Skeletal muscle satellite cell (primary cell): ENCODE data around the gene WSB2.
A peak's percentile ranks its signal among the peaks of the same experiment; 100 is the strongest.
"Not testable (repeated sequence)": the region's sequence is repeated elsewhere in the genome, so short reads cannot be mapped to it uniquely, and the experiment has no call there.

ENCODE experiments used
- H3K27me3 ChIP-seq: 2 replicates; pipeline ENCODE4 v1.7.0; 2013; ENCODE audit warnings: low read length; ENCODE audit not compliant: control insufficient read depth, insufficient read depth
- H3K36me3 ChIP-seq: 2 replicates; pipeline ENCODE4 v1.7.0; 2013; ENCODE audit warnings: mild to moderate bottlenecking, control low read depth, low read length; ENCODE audit not compliant: insufficient read depth
- H3K4me1 ChIP-seq: 2 replicates; pipeline ENCODE4 v1.7.0; 2013; ENCODE audit warnings: low read length; ENCODE audit not compliant: control insufficient read depth, insufficient read depth
- H3K4me2 ChIP-seq: 2 replicates; pipeline ENCODE4 v1.7.0; 2013; ENCODE audit warnings: mild to moderate bottlenecking, low read length
- H3K4me3 ChIP-seq: 2 replicates; pipeline ENCODE4 v1.7.0; 2013; ENCODE audit warnings: low read length
- H3K9ac ChIP-seq: 2 replicates; pipeline ENCODE4 v1.7.0; 2013; ENCODE audit warnings: mild to moderate bottlenecking, low read depth, low read length, moderate library complexity
- H3K9me3 ChIP-seq: replicated peaks from 2 replicates; pipeline ENCODE4 v1.7.0; 2013; ENCODE audit warnings: mild to moderate bottlenecking, control low read depth, low read length

The WSB2 gene

DNA sequence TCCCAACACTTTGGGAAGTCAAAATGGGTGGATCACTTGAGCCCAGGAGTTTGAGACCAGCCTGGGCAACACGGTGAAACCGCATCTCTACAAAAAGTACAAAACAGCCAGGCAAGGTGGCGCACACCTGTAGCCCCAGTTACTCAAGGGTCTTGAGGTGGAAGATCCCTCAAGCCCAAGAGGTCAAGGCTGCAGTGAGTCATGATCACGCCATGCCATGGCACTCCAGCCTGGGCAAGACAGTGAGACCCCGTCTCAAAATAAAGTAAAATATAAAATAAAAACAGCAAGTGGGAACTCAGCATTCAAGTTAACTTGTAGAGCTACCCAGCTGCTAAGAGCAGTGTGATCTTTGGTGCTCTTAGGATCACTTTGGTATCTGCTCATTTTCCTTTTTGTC, 31.8 kb downstream of the WSB2 start:
- no peak overlapping the region for H3K9ac ChIP-seq
- no peak overlapping the region for H3K4me3 ChIP-seq
- H3K4me2 ChIP-seq, result no peak overlapping the region
- no peaks in the 10 kb centered on the region for H3K9me3 ChIP-seq
- H3K4me1 ChIP-seq, result peaks cover 8% of the 10 kb centered on the region
- no peaks in the 10 kb centered on the region for H3K27me3 ChIP-seq
- H3K36me3 ChIP-seq, result peaks cover 71% of the 10 kb centered on the region

DNA sequence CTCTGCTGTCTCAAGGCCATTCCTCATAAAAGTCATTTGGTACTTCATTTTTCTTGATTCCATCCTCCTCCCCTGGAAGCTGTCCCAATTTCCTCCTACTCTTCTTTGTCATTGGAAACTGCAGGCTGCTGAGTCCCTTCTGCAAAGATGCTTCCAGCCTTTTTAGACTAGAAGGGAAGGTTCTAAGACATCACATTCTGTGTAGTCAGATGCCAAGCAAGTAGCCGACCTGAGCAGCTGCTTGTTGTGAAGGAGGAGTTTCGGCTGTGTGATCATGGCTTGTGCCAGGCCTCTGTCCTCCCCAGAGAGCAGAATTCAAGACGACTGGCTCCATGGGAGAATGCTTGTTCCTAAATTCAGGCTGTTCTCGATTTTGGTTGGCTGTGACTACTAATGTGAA, 35.8 kb downstream of the WSB2 start:
- Histone ChIP-seq H3K4me3 (no peak overlapping the region), H3K9me3 (no peaks in the 10 kb centered on the region), H3K9ac (no peak overlapping the region), H3K27me3 (no peaks in the 10 kb centered on the region), H3K4me1 (no peaks in the 10 kb centered on the region), H3K4me2 (no peak overlapping the region), H3K36me3 (peaks cover 32% of the 10 kb centered on the region)

DNA sequence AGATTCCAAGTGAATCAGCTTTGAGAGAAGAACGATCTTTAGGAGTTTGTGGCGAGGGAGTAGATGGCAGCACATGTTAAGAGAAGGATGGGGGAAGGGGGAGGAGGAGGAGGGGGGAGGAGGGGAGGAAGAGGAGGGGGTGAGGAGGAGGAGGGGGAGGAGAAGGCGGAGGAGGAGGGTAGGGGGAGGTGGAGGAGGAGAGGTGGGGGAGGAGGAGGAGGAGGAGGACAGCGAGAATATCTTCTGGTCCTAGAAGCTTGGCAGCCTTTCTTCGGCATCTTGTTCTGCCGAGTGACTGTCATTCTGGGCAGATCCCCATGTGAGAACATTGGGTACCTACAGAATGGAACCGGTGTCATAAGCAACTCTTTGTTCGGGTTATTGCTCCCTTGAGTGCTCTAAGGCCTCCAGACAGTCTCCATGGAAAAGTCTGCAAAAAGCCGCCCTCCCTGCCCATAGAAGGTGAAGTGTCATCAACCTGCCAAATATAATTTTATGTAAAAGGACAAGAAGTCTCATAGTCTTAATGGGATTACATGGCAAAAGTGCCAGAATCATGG, 37.6 kb downstream of the WSB2 start:
- Histone ChIP-seq H3K9ac (no peak overlapping the region), H3K27me3 (no peaks in the 10 kb centered on the region), H3K4me1 (no peaks in the 10 kb centered on the region), H3K36me3 (peaks cover 20% of the 10 kb centered on the region), H3K4me2 (no peak overlapping the region), H3K9me3 (no peaks in the 10 kb centered on the region), H3K4me3 (no peak overlapping the region)

GRCh38 chr12:118022728-118023109, 38.3 kb downstream of the WSB2 start:
- Histone ChIP-seq H3K4me1 (no peaks in the 10 kb centered on the region), H3K36me3 (peaks cover 16% of the 10 kb centered on the region), H3K9me3 (no peaks in the 10 kb centered on the region), H3K9ac (no peak overlapping the region), H3K4me3 (no peak overlapping the region), H3K27me3 (no peaks in the 10 kb centered on the region), H3K4me2 (no peak overlapping the region)

GRCh38 chr12:118022097-118022727, 38.8 kb downstream of the WSB2 start:
- H3K4me1 ChIP-seq, H3K4me2 ChIP-seq, H3K27me3 ChIP-seq, H3K9ac ChIP-seq, H3K9me3 ChIP-seq, H3K4me3 ChIP-seq: not testable (repeated sequence)
- H3K36me3 ChIP-seq, result peaks cover 16% of the 10 kb centered on the region

DNA sequence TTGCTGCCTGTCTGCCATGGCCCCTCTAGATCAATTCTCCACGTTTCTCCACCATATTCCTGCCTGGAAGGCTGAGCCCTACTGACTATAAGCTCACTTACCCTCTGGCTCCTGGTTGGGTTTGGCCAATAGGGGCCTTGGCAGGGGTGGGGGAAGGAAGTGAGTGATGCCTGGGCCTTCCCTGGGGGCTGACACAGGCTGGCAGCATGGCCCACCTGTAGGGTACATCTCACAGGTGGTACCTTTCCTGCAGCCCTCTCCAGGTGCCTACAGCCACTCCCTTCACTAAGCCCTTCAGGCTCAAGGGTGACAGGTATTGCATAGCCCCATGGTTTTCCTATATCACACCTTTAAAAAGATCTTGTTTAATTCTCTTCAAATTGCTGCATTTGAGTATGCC, 40.9 kb downstream of the WSB2 start:
- Histone ChIP-seq H3K4me3 (no peak overlapping the region), H3K4me1 (peaks cover 6% of the 10 kb centered on the region), H3K27me3 (no peaks in the 10 kb centered on the region), H3K4me2 (no peak overlapping the region), H3K9me3 (no peaks in the 10 kb centered on the region), H3K9ac (no peak overlapping the region), H3K36me3 (peaks cover 9% of the 10 kb centered on the region)

- H3K4me3 ChIP-seq, result peak overlapping the region; percentile 80
- H3K4me1 ChIP-seq, result peaks cover 6% of the 10 kb centered on the region
- H3K27me3 ChIP-seq, result no peaks in the 10 kb centered on the region
- H3K9ac ChIP-seq, result peak overlapping the region; percentile 90
- H3K9me3 ChIP-seq, result no peaks in the 10 kb centered on the region
- peaks cover 5% of the 10 kb centered on the region for H3K36me3 ChIP-seq
- H3K4me2 ChIP-seq, result peak overlapping the region; percentile 93
These were observed 43.1 kb downstream of the WSB2 start for GRCh38 chr12:118017926-118018325.

DNA sequence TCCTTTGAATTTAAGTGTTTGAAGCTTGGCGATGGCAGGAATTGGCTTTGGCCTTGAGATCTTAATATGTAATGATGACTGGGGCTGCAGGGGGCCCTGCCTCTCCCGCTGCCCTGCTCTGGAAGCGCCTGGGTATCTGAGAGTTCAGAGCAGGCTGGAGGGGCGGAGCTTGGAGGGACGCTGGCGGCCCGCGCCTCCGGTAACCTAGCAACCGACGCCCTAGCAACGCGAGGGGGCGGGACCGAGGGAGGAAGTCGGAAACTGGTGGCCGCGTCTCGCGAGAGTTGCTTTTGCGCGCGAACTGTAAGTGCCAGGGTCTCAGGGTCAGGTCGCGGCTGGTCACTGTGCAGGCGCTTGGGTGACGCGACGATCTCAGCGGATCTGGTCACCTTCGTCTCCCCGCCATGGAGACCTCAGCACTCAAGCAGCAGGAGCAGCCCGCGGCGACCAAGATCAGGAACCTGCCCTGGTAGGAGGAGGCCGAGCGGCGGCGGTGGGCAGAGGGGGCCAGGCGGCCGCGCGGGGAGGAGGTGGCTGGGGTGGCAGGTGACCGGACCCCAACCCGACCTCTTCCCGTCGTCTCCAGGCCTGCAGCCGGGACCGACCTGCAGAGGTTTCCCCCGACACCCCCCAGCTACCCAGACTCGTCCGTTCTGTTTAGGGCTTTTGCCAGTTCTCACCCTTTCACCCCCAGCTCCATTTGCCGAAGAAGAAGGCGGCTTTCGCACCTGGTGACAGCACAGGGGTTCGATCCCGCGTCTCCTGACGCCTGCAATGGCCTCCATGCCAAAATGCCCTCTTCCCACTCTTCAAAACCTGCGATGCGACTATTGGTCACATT, 44.3 kb downstream of the WSB2 start, which contains the start of gene RFC5:
TSS of gene RFC5 (plus strand) at position 280 of the 841 bp plus-strand sequence. CDS start at position 405, 125 bp downstream.
- H3K4me3 ChIP-seq, result peak within 1 kb of the TSS; percentile 80
- H3K4me2 ChIP-seq, result peak within 1 kb of the TSS; percentile 93
- no peaks in the 10 kb centered on the region for H3K9me3 ChIP-seq
- H3K27me3 ChIP-seq, result no peaks in the 10 kb centered on the region
- H3K4me1 ChIP-seq, result peaks cover 6% of the 10 kb centered on the region
- peak within 1 kb of the TSS; percentile 90 for H3K9ac ChIP-seq
- peaks cover 5% of the 10 kb centered on the region for H3K36me3 ChIP-seq

DNA sequence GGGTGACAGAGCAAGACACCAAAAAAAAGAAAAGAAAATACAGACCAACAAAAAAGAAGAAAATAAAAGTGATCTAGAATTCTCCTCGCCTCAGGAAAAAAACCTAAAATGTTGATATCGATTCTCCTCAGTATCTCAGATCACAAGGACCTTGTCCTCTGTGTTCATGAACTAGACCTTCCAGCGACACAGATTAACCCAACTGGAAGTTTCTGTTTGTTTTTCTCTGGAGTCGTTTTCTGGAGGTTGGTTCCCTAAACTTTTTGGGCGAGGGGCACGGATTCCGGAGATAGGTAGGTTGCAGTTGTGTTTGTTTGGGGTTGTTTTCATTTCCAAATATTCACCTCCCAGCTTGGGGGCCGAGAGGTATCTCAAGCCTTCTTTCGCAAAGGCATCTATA, 45.0 kb downstream of the WSB2 start:
- peak overlapping the region; percentile 80 for H3K4me3 ChIP-seq
- H3K36me3 ChIP-seq, result peaks cover 5% of the 10 kb centered on the region
- H3K4me2 ChIP-seq, result peak overlapping the region; percentile 93
- peaks cover 6% of the 10 kb centered on the region for H3K4me1 ChIP-seq
- peak overlapping the region; percentile 90 for H3K9ac ChIP-seq
- no peaks in the 10 kb centered on the region for H3K27me3 ChIP-seq
- no peaks in the 10 kb centered on the region for H3K9me3 ChIP-seq

DNA sequence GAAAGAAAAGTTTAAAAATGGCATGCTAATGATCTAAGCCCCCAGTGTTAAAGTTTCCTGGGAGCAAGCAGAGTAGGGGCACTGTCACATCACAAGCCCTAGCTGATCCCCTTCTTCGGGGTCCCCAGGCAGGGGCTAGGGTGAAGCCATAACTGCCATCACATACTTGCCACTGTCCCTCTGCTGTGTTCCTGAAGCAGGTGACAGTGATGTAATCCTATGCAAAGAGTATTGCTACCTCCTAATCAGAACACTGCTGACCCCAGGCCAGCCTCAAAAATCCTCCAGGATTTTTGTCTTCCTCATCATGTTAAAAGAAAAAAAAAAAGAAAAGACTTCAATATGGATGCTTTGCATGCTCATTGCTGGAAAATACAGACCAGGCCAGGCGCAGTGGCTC, 45.7 kb downstream of the WSB2 start:
- peaks cover 6% of the 10 kb centered on the region for H3K4me1 ChIP-seq
- H3K9ac ChIP-seq, result no peak overlapping the region
- no peaks in the 10 kb centered on the region for H3K27me3 ChIP-seq
- no peaks in the 10 kb centered on the region for H3K9me3 ChIP-seq
- peaks cover 5% of the 10 kb centered on the region for H3K36me3 ChIP-seq
- H3K4me3 ChIP-seq, result no peak overlapping the region
- H3K4me2 ChIP-seq, result no peak overlapping the region

DNA sequence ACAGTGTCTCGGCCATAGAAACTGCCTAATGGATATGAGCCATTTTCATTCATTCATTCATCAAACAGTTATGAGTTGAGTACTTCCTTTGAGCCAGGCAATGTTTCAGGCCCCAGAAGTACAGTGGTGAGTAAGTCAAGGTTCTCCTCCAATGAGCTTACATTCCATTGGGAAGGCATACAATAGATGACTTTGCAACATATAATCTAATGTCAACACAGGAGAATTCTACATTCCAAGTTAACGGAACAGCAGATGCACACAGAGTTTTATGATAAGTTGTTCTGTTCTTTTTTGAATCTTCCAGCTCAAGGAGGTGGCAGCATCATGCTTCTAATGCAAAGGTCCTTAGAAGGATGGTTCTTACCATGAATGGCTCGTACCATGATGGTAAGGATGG, 47.7 kb downstream of the WSB2 start:
- H3K9ac ChIP-seq, result no peak overlapping the region
- H3K9me3 ChIP-seq, result no peaks in the 10 kb centered on the region
- no peak overlapping the region for H3K4me2 ChIP-seq
- no peaks in the 10 kb centered on the region for H3K36me3 ChIP-seq
- no peak overlapping the region for H3K4me3 ChIP-seq
- peaks cover 8% of the 10 kb centered on the region for H3K27me3 ChIP-seq
- peaks cover 6% of the 10 kb centered on the region for H3K4me1 ChIP-seq
